NCI-H1694 treated with DMSO at 0.1 percent for 48 hours (cell line): ENCODE results near the gene ADAMTS14.
"Not testable (repeated sequence)": the region's sequence is repeated elsewhere in the genome, so short reads cannot be mapped to it uniquely, and the experiment has no call there.

Source experiments
- DNase-seq: peaks from one replicate; lab custom pipeline; 2025; lab: John Stamatoyannopoulos, UW

Gene ADAMTS14

DNA sequence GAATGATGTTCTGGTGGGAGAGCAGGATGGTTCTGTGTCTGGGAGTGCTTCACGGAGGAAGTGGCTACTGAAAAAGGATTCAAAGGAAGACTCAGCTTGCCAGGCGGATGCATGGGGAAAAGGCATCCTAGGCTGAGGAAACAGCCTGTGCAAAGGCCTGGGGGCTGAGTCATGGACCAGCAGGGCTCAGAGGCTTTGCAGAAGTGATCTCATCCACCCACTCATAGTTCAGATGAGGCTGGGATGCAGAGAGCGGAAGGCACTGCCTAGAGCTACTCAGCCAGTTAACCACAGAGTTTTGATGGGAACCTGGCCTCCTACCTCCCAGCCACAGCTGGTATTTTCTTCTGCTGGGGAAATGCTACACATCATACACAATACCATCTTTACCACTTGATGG lies 15.8 kb upstream of the ADAMTS14 start:
- no peak for DNase-seq

DNA sequence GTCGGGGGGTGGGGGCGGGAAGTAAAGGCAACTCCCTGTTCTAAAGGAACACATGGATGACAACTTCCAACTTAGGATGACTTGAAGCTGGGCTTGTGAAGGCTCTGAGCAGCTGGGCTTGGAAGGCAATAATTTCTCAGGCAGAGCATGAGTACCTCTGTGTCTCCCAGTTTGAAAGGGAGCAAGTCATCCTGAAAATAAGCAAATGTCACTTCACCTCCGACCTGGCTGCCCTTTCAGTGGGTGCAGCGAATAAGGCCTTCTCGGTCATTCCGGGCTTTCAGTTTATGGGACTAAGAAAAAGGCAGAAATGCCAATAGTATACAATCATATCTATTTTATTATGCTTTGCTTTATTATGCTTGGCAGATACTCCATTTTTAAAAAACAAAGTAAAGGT lies 15.3 kb upstream of the ADAMTS14 start:
- DNase-seq: no peak

DNA sequence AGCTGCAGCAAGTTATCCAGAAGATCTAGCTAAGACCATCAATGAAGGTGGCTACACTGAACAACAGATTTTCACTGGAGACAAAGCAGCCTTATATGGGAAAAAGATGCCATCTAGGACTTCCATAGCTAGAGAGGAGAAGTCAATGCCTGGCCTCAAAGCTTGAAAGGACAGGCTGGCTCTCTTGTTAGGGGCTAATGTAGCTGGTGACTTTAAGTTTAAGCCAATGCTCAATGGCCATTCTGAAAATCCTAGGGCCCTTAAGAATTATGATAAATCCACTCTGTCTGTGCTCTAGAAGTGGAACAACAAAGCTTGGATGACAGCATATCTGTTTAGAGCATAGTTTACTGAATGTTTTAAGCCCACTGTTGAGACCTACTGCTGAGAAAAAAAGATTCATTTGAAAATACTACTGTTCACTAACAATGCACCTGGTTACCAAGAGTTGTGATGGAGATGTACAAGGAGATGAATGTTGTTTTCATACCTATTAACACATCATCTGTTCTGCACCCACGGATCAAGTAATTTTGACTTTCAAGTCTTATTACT lies 13.6 kb upstream of the ADAMTS14 start:
- no peak for DNase-seq

DNA sequence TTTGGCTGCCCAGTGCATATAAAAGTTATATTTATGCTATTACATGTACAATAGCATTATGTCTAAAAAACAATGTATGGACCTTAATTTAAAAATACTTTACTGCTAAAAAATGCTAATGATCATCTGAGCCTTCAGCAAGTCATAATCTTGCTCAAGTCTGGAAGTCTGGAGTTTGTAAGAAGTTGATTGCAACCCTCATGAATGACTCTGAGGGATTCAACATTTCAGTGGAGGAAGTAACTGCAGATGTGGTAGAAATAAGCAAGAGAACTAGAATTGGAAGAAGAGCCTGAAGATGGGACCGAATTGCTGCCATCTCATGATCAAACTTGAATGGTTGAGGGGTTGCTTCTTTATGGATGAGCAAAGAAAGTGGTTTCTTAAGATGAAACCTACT lies 13.0 kb upstream of the ADAMTS14 start:
- no peak for DNase-seq

DNA sequence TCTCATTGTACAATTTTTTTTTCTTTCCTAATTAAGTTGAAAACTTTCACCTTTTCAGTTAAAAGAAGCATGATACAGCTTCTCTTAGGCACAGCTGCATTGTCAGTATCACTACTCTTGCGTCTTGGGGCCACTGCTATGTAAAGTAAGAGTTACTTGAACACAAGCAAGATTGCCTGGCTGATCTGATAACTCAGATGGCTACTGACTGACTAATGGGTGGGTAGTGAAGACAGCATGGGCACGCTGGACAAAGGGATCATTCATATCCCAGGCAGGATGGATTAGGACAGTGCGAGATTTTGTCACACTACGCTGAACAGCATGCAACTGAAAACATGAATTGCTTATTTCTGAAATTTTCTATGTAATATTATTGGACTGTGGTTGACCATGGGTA lies 11.6 kb upstream of the ADAMTS14 start:
- no peak for DNase-seq

DNA sequence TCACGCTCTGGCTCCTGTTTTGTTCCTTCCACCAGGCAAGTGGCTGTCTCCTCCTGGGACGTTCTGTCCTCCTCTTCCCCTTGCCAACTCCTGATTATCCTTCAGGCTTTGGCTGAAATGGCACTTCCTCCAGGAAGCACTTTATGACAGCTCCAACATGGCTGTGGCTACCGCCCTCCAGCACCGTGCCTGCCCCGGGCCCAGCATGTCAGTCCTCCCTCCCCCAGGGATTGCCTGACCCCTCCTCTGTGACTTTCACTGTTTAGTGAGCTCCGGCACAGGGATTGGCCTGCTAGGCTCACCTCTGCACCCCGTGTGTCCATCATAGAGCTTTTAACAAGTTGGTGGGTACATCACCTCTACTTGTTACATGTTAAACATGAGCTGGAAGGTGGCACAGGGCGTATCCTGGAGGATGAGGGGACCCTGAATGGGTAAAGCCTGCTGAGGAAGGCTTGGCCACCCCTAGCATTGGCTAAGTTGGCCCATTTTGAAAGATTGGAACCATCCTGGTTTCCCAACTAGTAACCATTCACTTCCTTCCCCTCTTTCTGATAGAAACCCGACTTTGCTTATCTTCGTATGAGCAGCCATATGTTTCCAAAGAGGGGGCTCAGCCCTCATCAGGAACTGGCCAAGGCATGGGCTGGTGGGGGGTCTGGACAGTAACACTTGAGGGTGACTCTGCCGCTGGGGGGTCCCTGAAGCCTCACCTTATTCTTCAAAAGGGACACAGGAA lies 10.5 kb upstream of the ADAMTS14 start:
- no peak for DNase-seq

DNA sequence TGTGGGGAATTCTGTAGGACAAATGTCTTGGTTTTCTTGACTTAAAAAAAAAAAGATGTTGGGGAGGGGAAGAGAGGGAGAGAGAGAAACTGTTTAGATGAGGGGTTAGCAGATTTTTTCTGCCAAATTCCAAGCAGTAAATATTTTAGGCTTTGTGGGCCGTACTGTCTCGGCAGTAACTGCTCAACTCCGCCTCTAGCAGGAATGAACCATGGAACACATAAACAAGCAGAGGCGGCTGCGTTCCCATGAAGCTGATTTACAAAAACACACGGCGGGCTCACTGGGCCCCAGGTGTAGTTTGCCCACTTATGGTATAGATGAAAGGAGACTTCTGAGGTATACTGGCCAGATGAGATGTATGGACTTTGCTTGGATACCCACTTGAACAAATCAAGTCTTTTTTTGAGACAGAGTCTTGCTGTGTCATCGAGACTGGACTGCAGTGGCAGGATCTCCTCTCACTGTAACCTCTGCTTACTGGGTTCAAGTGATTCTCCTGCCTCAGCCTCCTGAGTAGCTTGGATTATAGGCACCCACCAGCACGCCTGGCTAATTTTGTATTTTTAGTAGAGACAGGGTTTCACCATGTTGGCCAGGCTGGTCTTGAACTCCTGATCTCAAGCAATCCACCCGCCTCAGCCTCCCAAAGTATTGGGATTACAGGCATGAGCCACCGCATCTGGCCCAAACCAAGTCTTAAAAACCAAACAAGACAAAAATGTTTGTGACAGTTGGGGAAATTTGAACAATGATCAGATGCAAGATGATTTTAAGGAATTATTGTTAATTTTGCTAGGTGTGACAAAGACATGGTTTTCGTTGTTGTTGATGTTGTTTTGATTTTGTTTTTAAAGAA lies 9.7 kb upstream of the ADAMTS14 start:
- DNase-seq: no peak

DNA sequence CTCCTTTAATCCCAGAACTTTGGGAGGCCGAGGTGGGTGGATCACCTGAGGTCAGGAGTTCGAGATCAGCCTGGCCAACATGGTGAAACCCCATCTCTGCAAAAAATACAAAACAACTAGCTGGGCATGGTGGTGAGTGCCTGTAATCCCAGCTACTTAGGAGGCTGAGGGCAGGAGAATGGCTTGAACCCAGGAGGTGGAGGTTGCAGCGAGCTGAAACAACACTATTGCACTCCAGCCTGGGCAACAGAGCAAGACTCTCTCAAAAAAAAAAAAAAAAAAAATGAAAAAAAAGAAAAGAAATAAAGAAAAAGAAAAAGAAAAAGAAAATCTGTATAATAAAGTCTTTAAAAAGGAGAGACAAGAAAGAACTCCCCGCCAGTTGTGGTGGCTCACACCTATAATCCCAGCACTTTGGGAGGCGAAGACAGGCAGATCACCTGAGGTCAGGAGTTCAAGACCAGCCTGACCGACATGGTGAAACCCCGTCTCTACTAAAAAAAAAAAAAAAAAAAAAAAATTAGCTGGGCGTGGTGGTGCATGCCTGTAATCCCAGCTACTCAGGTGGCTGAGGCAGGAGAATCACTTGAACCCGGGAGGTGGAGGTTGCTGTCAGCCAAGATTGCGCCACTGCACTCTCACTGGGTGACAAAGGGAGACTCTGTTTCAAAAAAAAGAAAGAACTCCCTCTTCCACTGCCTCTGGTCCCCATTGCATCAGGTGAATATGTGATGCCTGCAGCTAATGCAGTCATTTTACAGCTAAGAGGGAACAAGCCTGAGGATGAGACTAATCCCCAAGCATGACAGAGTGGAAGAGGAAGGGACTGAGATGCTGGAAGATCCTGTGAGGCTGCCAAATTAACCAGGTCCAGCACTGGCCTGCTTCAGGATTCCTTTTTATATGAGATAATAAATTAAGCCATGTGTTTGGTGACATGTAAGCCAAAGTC lies 8.6 kb upstream of the ADAMTS14 start:
- not testable (repeated sequence) for DNase-seq

DNA sequence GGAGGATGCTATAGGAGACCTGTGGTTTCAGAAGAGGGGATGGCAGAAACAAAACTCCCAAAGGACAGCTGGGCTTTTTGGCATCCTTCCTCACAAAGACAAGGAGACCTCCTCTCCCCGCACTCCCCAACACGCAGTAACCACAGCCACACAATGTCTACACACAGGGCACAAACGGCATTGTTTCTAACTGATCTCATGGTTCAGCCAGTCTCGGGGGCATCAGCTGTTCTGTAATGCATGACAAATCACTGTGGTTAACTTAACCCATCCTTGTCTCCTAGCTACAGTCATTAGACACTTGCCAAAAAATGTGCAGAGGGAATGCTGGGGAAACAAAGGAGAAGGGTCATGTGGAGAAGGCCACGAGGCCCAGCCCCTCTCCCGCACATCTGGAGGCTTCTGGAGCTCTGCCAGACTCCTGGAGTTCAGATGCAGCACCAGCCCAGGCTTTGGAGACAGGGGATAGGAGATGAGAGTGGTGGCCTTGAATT lies 7.6 kb upstream of the ADAMTS14 start:
- peak; percentile 33 for DNase-seq

DNA sequence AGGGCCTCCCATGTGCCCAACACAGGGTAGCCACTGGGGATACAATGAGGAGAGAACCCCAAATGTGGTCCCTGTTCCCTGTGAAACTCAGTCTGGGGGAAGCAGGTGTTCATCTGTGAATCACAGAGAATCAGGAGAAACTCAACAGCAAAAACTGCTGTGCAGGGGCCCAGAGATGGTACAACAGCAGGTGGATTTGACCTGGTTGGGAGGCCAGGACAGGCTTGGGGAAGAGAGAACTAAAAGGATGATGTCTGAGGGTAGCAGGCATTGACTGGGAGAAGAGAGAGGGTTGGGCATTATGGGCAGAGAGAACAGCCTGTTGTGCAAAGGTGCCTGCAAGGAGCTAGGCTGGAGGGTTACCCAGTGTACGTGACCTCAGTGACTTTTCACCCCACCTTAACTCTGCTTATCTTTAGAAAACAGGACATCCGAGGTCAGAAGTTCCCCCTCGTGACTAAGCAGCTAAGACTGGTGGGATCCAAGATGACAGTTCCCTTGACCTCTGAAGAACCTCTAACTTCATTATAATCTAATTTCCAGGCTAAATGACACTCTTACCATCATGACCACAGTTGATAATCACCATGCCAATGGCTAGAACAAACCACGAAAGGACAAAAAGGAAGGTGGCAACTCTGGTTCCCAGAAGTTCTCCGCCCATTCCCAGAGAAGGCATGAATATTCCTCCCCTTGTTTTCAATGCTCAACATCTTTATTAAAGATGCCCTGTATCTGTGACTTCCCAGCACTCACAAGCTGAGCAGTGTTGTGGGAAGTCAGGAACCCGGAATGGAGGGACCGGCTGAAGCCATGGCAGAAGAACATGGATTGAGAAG lies 5.1 kb upstream of the ADAMTS14 start:
- DNase-seq: no peak

DNA sequence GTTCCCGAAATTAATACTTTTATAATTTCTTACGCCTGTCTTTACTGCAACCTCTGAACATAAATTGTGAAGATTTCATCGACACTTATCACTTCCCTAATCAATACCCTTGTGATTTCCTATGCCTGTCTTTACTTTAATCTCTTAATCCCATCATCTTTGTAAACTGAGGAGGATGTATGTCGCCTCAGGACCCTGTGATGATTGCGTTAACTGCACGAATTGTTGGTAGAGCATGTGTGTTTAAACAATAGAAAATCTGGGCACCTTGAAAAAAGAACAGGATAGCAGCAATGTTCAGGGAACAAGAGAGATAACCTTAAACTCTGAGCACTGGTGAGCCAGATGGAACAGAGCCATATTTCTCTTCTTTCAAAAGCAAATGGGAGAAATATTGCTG lies 4.5 kb upstream of the ADAMTS14 start:
- DNase-seq: not testable (repeated sequence)

DNA sequence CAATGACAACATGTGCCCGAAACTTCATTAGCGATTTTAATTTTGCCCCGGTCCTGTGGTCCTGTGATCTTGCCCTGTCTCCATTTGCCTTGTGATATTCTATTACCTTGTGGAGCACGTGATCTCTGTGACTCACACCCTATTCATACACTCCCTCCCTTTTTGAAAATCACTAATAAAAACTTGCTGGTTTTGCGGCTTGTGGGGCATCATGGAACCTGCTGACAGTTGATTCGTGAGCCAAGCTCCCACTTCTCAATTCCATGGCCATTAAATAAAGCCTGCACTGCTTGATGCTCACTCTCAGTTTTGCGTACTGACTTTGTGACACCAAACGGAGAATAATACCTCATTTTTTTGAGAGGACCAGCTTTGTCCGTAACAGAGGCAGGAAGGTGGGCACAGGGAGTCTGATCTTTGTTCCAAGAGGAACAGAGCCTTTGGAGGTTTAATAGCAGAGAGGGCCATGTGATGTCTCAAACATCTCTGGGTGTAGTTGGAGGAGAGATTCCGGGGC lies 3.8 kb upstream of the ADAMTS14 start:
- DNase-seq: no peak

DNA sequence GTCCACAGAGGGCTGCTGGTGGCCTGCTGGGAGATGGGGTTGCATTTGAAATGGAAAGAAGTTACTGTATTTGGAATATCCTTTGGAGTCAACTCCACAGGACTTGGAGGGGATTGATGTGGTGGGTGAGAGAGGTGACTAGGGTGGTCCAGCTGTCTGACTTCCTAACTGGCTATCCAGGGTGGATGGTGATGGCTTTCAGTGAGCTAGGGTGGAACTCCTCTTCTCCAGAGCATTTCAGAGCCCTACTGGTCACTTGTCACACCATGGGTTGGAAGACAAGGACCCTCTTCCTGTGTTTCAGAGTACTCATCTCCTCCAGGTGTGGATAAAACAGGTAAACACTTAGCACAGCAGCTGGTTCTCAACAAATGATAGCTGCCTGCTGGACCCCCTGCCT lies 3.3 kb upstream of the ADAMTS14 start:
- no peak for DNase-seq

DNA sequence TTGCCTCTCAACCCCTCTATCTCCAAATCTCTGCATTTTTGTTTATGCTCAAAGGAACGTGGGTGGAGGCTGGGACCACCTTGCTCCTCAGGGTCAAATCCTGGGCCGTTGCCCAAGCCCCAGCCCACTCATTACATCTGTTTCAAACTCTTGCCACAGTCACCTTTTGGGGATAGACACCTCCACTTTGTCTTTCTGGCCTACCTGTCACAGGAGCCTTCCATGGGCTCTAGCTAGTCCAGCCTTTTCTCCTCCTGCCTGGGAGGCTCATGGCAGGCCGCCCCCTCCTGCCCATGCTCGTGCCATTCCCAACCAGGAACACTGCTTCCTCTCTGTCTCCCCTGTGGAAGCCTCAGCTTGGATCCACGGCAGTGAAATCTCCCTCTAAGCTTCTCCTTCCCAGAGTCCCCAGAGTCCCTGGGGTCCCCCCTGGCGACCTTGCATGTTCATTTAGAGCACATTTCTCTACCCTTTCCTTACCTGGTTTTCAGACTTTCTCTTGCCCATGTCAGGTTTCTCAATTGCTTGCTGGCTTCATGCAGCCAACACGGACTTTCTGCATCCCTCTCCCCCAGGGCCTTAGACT lies 2.5 kb upstream of the ADAMTS14 start:
- no peak for DNase-seq

DNA sequence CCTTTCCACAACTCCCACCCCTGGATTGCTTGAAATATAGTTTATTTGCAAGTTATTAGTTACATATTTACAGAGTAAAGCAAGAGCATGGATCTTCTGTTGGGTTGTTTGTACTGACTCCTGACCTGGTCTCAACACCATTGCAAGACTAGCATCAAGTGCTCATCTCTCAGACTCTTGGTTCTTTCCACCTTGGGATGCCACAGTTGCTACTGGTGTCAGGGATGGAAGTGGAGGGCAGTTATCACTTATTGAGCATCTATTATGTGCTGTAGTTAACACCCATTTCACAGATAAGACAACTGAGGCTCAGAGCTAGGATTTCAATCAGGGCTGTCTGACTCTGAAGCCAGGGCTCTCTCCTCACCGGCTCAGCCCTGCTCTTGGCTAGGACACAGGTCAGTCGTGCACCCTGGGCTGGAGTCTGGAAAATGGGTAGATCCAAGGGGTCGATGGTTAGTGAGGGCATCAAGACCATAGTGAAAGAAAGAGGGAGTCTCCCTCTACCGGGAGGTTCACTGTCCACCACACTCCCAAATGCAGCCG lies 614 bp upstream of the ADAMTS14 start:
- DNase-seq: no peak

DNA sequence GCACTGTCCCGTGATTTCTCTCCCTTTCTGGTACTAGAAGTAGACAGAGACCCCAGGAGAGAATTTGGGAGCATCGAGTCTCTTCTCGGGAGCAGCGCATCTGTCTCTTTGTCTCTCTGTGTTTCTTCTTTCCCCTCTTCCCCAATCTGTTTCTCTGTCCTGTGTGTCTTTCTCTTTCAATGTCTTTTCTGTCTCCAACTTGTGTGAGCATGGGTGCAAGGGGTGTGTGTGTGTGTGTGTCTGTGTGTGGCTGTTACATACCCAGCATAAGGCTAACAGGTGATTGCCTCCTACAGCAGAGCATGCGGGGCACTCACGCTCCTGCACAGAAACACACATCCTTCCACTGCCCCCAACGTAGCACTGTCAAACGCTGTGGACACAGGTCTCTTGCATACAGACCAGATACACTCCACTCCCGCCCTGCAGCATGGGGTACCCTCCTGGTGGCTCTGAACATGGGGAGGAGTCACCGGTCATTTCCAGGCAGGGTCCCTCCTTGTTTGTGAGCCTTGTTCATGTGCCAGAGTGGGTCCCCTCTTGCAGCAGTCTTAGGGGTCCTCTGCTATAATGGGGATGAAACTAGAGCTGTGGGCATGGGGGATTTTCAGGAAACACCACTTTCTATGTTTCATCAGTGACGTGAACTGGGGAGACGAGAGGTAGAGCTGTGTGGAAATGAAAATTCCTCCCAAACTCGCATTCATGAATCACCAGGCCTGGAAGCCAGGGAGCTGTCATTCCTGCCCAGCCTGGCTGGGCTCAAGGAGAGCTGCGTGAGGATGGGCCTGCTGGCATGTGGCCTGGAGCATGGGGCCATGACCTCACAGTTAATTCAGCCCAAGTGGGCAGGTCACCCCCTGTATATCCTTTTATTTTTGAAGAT lies 980 bp downstream of the ADAMTS14 start:
- DNase-seq: peak; percentile 21

DNA sequence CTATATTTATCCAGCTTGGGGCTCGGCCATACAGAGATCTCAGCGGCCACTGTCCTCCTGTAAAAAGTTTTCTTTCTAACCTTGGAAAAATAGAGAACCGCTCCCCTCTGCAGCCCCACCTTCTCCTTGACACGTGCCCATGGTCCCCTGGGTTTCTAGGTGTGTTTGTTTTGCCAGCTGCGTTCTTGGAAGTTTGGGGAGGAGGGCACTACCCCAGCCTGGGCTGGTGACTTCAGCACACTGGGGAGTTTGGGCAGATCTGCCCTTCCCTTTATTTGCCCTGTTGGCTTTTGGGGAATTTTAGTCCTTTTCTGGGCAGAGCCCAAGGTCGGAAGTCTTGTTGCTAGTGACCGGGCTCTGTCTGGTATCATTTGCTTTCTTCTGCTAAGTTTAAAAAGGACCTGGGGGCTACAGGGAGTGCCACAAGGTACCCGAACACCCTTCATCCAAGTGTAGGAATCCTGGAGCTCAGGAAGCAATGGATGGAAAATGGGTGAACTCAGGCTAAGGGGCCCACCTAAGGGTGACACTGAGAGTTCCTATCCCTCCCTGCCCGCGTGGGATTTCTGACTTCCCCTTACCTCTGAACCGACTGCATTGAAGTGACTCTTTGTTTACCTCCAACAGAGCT lies 1.7 kb downstream of the ADAMTS14 start:
- no peak for DNase-seq
